ENCODE results near the gene UBR1.

UBR1 gene

GRCh38 chr15:43106486-43106829 lies 620 bp upstream of the UBR1 start:
- DNase-seq, result no peak

GRCh38 chr15:43105077-43105736 lies 631 bp downstream of the UBR1 start:
- peak; percentile 11 for DNase-seq

- DNase-seq, result no peak
Observed at GRCh38 chr15:43104426-43104825, 1.4 kb downstream of the UBR1 start.

GRCh38 chr15:43103907-43104306 lies 1.9 kb downstream of the UBR1 start:
- DNase-seq, result no peak

GRCh38 chr15:43102187-43102586 lies 3.7 kb downstream of the UBR1 start:
- DNase-seq, result no peak

GRCh38 chr15:43100971-43101370 lies 4.9 kb downstream of the UBR1 start:
- no peak for DNase-seq

- DNase-seq, result no peak
Observed at GRCh38 chr15:43099105-43099845, 6.6 kb downstream of the UBR1 start.

- no peak for DNase-seq
Observed at GRCh38 chr15:43096411-43096810, 9.4 kb downstream of the UBR1 start.

GRCh38 chr15:43095708-43096347 lies 10.0 kb downstream of the UBR1 start:
- DNase-seq, result no peak

- DNase-seq, result no peak
Observed at GRCh38 chr15:43095243-43095642, 10.6 kb downstream of the UBR1 start.

- no peak for DNase-seq
Observed at GRCh38 chr15:43094416-43095030, 11.3 kb downstream of the UBR1 start.

GRCh38 chr15:43093026-43093425 lies 12.8 kb downstream of the UBR1 start:
- no peak for DNase-seq

GRCh38 chr15:43091859-43092258 lies 14.0 kb downstream of the UBR1 start:
- DNase-seq, result no peak

- DNase-seq, result no peak
Observed at GRCh38 chr15:43086551-43086950, 19.3 kb downstream of the UBR1 start.

- no peak for DNase-seq
Observed at GRCh38 chr15:43085921-43086320, 19.9 kb downstream of the UBR1 start.

- no peak for DNase-seq
Observed at GRCh38 chr15:43082509-43082908, 23.3 kb downstream of the UBR1 start.

GRCh38 chr15:43081283-43081682 lies 24.6 kb downstream of the UBR1 start:
- no peak for DNase-seq

- DNase-seq, result no peak
Observed at GRCh38 chr15:43071451-43071850, 34.4 kb downstream of the UBR1 start.

GRCh38 chr15:43070893-43071292 lies 34.9 kb downstream of the UBR1 start:
- no peak for DNase-seq

- no peak for DNase-seq
Observed at GRCh38 chr15:43070249-43070648, 35.6 kb downstream of the UBR1 start.

- DNase-seq, result no peak
Observed at GRCh38 chr15:43067717-43068461, 37.9 kb downstream of the UBR1 start.

- DNase-seq, result no peak
Observed at GRCh38 chr15:43056696-43057095, 49.1 kb downstream of the UBR1 start.

GRCh38 chr15:43052860-43053259 lies 53.0 kb downstream of the UBR1 start:
- no peak for DNase-seq
